HUES64 (cell line): ENCODE data around the gene PALB2.

Experiments used
- H3K27ac ChIP-seq: 2 replicates; pipeline ENCODE4 v1.7.0; 2013; ENCODE audit warnings: low read depth, low read length, inconsistent platforms
- H3K27me3 ChIP-seq: 2 replicates; pipeline ENCODE4 v1.6.1; 2013; ENCODE audit warnings: mild to moderate bottlenecking, low read length; ENCODE audit not compliant: insufficient read depth
- H3K36me3 ChIP-seq: 2 replicates; pipeline ENCODE4 v1.6.1; 2013; ENCODE audit warnings: mild to moderate bottlenecking, low read length; ENCODE audit not compliant: insufficient read depth
- H3K4me1 ChIP-seq: 2 replicates; pipeline ENCODE4 v1.6.1; 2013; ENCODE audit warnings: mild to moderate bottlenecking, low read length, moderate library complexity; ENCODE audit not compliant: insufficient read depth
- H3K4me3 ChIP-seq: 2 replicates; pipeline ENCODE4 v1.5.1; 2013; ENCODE audit warnings: mild to moderate bottlenecking, low read length, moderate library complexity
- H3K9ac ChIP-seq: 2 replicates; pipeline ENCODE4 v1.6.1; 2013; ENCODE audit warnings: mild to moderate bottlenecking, low read depth, low read length
- H3K9me3 ChIP-seq: 2 replicates; pipeline ENCODE4 v1.6.1; 2013; ENCODE audit warnings: low read depth, low read length; ENCODE audit not compliant: insufficient read depth
- WGBS: fragments of 150-250, 120-280 bp; methylation state at CpG from one replicate; pipeline ENCODE4 v1.1.7; 2013; ENCODE audit warnings: missing lambda C conversion rate; 5-methylcytosine and 5-hydroxymethylcytosine counted together

PALB2 gene

DNA sequence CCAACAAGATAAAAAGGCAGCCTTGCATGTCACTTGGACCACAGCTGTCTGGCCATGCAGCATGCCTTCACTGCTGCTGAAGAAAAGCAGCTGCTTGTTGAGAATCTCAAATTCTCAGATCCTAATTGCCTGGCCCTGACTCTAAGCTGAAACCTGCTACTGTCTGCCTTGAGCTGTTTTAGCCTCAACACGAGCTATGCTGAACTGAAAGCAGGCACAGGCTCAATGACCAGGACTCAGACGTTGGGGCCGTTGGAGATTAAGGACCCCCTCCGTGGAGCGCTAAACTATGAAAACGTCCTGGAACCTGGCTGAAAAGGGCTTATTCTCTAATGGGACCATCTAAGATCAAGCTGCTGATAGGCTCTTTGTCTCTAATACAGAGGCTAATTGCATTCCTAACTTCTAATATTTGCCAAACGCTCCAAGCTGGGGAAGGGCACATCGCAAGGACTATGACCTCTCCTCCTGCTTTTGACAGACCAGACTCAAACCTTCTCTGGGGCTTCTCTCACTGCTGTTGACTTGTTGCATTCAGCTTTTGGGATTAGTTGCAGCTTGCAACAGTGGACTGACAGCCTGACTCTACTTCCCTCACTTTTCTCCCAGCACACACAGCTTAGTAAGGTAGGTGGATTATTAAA, 33.0 kb upstream of the PALB2 start:
- WGBS = 84% methylated on average over 8 of the region's 8 CpGs

GRCh38 chr16:23670137-23670776, 29.1 kb upstream of the PALB2 start:
- peaks cover 72% of the 10 kb centered on the region for H3K36me3 ChIP-seq
- H3K4me3 ChIP-seq = no peak overlapping the region
- 96% methylated on average over 4 of the region's 4 CpGs for WGBS
- H3K4me1 ChIP-seq = no peaks in the 10 kb centered on the region; the same call in 1 of the 2 replicates
- H3K27me3 ChIP-seq = no peaks in the 10 kb centered on the region
- H3K9me3 ChIP-seq = no peaks in the 10 kb centered on the region
- no peak overlapping the region for H3K9ac ChIP-seq
- no peak overlapping the region for H3K27ac ChIP-seq

More for the DNA sequence above, 33.0 kb upstream of the PALB2 start:
- no peak overlapping the region for H3K9ac ChIP-seq
- no peaks in the 10 kb centered on the region for H3K9me3 ChIP-seq
- H3K27me3 ChIP-seq = no peaks in the 10 kb centered on the region
- no peaks in the 10 kb centered on the region; the same call in 1 of the 2 replicates for H3K4me1 ChIP-seq
- no peak overlapping the region for H3K4me3 ChIP-seq
- peaks cover 33% of the 10 kb centered on the region for H3K36me3 ChIP-seq
- no peak overlapping the region for H3K27ac ChIP-seq

- Histone ChIP-seq H3K4me3 (no peak overlapping the region), H3K27ac (no peak overlapping the region), H3K4me1 (no peaks in the 10 kb centered on the region; the same call in 1 of the 2 replicates), H3K9ac (no peak overlapping the region), H3K9me3 (no peaks in the 10 kb centered on the region), H3K27me3 (no peaks in the 10 kb centered on the region), H3K36me3 (peaks cover 81% of the 10 kb centered on the region)
- WGBS = 91% methylated on average over 2 of the region's 4 CpGs
Observed at GRCh38 chr16:23668873-23669272, 27.8 kb upstream of the PALB2 start.

DNA sequence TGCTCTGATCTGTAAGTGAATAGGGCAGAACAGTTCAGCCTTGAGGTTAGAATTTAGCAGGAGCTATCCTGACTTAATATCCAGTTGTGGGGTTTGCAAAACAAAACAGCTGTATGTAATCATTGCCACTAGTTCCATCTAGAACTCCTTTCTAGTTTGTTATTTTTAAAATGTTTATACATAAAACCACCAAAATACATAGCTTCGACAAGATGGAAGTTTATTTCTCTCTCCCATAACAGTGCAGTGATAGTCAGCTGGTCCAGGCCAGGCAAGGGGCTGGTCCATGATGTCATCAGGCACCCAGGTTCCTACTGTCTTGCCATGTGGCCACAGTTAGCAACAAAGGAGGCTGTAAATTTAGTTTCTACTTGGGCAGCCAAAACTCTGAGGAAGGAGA, 27.1 kb upstream of the PALB2 start:
- no peak overlapping the region for H3K9ac ChIP-seq
- H3K4me3 ChIP-seq = no peak overlapping the region
- H3K36me3 ChIP-seq = peaks cover 85% of the 10 kb centered on the region
- H3K9me3 ChIP-seq = no peaks in the 10 kb centered on the region
- no peaks in the 10 kb centered on the region for H3K27me3 ChIP-seq
- H3K4me1 ChIP-seq = no peaks in the 10 kb centered on the region
- H3K27ac ChIP-seq = no peak overlapping the region
- 91% methylated on average over 1 of the region's 1 CpG for WGBS

- Histone ChIP-seq H3K4me3 (no peak overlapping the region), H3K4me1 (no peaks in the 10 kb centered on the region), H3K27me3 (no peaks in the 10 kb centered on the region), H3K9ac (no peak overlapping the region), H3K27ac (no peak overlapping the region), H3K36me3 (peaks cover 90% of the 10 kb centered on the region), H3K9me3 (no peaks in the 10 kb centered on the region)
- WGBS = 96% methylated on average over 6 of the region's 6 CpGs
Observed at GRCh38 chr16:23667355-23667659, 26.2 kb upstream of the PALB2 start.

- Histone ChIP-seq H3K9me3 (no peaks in the 10 kb centered on the region), H3K9ac (no peak overlapping the region), H3K27me3 (no peaks in the 10 kb centered on the region), H3K27ac (no peak overlapping the region), H3K36me3 (peaks cover 90% of the 10 kb centered on the region), H3K4me3 (no peak overlapping the region), H3K4me1 (no peaks in the 10 kb centered on the region)
- WGBS = 97% methylated on average over 6 of the region's 7 CpGs
Observed at GRCh38 chr16:23666571-23667354, 25.7 kb upstream of the PALB2 start.

DNA sequence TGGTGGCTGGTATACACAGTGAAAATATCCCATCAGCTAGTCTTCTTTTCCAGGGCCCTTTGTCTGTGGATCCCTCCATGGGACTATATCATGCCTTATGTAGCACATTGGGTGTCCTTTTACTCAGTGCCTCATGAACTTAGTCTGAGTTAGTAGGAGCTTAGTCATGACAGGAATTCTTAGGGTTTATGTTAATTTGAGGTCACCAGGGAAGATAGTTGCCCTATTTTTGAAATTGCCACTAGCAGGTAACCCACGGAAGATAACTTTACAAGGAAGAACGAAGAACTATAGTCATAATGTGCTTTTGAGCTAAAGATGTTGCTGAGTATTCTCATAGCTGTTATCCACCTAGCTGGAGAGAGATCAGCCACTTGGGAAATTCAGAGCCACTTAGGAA, 22.8 kb upstream of the PALB2 start:
- H3K27me3 ChIP-seq = no peaks in the 10 kb centered on the region
- no peaks in the 10 kb centered on the region for H3K4me1 ChIP-seq
- no peak overlapping the region for H3K4me3 ChIP-seq
- H3K27ac ChIP-seq = no peak overlapping the region
- H3K36me3 ChIP-seq = peaks cover 97% of the 10 kb centered on the region
- no peaks in the 10 kb centered on the region for H3K9me3 ChIP-seq
- WGBS = 94% methylated on average over 2 of the region's 2 CpGs
- H3K9ac ChIP-seq = no peak overlapping the region

DNA sequence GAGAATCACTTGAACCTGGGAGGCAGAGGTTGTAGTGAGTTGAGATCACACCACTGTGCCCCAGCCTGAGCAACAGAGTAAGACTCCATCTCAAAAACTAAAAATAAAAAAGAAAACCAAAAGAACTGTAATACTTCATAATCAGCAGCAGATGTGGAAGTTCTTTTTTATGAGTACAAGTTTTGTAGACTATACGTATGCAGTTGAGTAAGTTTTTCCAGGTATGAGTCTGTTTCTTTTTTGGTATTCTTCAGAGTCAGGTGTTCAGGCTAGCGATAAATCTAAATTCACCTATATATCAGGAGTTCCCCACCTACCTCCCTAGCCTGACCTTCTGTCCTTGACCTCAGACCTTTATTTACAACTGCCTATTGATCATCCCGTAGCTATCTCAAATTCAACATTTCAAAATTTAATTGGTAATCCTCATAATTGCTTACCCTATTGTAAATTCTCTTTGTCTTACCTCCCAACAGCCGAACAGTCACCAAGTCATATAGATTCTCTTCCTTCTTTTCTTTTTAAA, 10.9 kb upstream of the PALB2 start:
- H3K4me3 ChIP-seq = no peak overlapping the region
- no peak overlapping the region for H3K9ac ChIP-seq
- H3K4me1 ChIP-seq = peaks cover 7% of the 10 kb centered on the region; the same call in 1 of the 2 replicates
- H3K9me3 ChIP-seq = no peaks in the 10 kb centered on the region
- 93% methylated on average over 4 of the region's 4 CpGs for WGBS
- H3K27me3 ChIP-seq = no peaks in the 10 kb centered on the region
- peaks cover 46% of the 10 kb centered on the region for H3K36me3 ChIP-seq
- no peak overlapping the region for H3K27ac ChIP-seq

GRCh38 chr16:23650674-23651416, 9.7 kb upstream of the PALB2 start:
- peak overlapping the region; percentile 47; the same call in 1 of the 2 replicates for H3K9ac ChIP-seq
- H3K36me3 ChIP-seq = peaks cover 54% of the 10 kb centered on the region
- H3K27ac ChIP-seq = peak overlapping the region; percentile 1; the same call in 1 of the 2 replicates
- no peaks in the 10 kb centered on the region for H3K9me3 ChIP-seq
- 86% methylated on average over 3 of the region's 4 CpGs for WGBS
- peaks cover 7% of the 10 kb centered on the region; the same call in 1 of the 2 replicates for H3K4me1 ChIP-seq
- no peak overlapping the region for H3K4me3 ChIP-seq
- no peaks in the 10 kb centered on the region for H3K27me3 ChIP-seq

- Histone ChIP-seq H3K36me3 (peaks cover 49% of the 10 kb centered on the region), H3K27ac (no peak overlapping the region), H3K27me3 (no peaks in the 10 kb centered on the region), H3K9ac (peak overlapping the region; percentile 66; the same call in 1 of the 2 replicates), H3K4me3 (peak overlapping the region; percentile 87), H3K4me1 (no peaks in the 10 kb centered on the region; the same call in 1 of the 2 replicates), H3K9me3 (no peaks in the 10 kb centered on the region)
- WGBS = 66% methylated on average over 14 of the region's 14 CpGs
Observed at GRCh38 chr16:23642246-23642774, 1.2 kb upstream of the PALB2 start.
